Liver (tissue), 9 donors: ENCODE measurements around the gene KLF1. TPM values are rescaled to one million over a fixed set of nuclear protein-coding genes. Genes with fewer than 3 reads are reported as not detected.
A peak's percentile ranks its signal among the peaks of the same experiment; 100 is the strongest.

Source experiments
- DNase-seq: peaks from one replicate; pipeline ENCODE4 v3.0.0-alpha.2; 2017; ENCODE audit warnings: low spot score
- H3K27ac ChIP-seq, 2 donors: one replicate each; pipeline ENCODE4 v1.7.0; 2013; ENCODE audit warnings: inconsistent platforms in 2 of 2, low read length in 2 of 2, control low read depth in 1 of 2, low read depth in 1 of 2, mild to moderate bottlenecking in 1 of 2
- H3K27me3 ChIP-seq, 4 donors: one replicate each; pipeline versions ENCODE4 v1.6.1 to v1.7.0; 2013; ENCODE audit warnings: low read length in 3 of 4, inconsistent platforms in 1 of 4, mild to moderate bottlenecking in 1 of 4, moderate library complexity in 1 of 4; ENCODE audit not compliant: control insufficient read depth in 4 of 4, insufficient read depth in 4 of 4
- H3K36me3 ChIP-seq, 4 donors: one replicate each; pipeline versions ENCODE4 v1.6.1 to v1.7.0; 2013; ENCODE audit warnings: low read length in 3 of 4, mild to moderate bottlenecking in 3 of 4, low read depth in 1 of 4, moderate library complexity in 1 of 4; ENCODE audit not compliant: control insufficient read depth in 4 of 4, insufficient read depth in 3 of 4
- H3K4me1 ChIP-seq, 4 donors: one replicate each; pipeline versions ENCODE4 v1.6.1 to v1.7.0; 2013; ENCODE audit warnings: low read length in 3 of 4, mild to moderate bottlenecking in 3 of 4, moderate library complexity in 1 of 4; ENCODE audit not compliant: control insufficient read depth in 4 of 4, insufficient read depth in 4 of 4
- H3K4me3 ChIP-seq, 3 donors: one replicate each; pipeline versions ENCODE4 v1.6.1 to v1.7.0; 2013; ENCODE audit warnings: low read length in 3 of 3, control low read depth in 1 of 3, low read depth in 1 of 3, mild to moderate bottlenecking in 1 of 3
- H3K9ac ChIP-seq, 2 donors: one replicate each; pipeline ENCODE4 v1.7.0; 2013; ENCODE audit warnings: low read length in 2 of 2, mild to moderate bottlenecking in 2 of 2, moderate library complexity in 2 of 2, control low read depth in 1 of 2, low read depth in 1 of 2
- H3K9me3 ChIP-seq, 4 donors: one replicate each; pipeline versions ENCODE4 v1.6.1 to v1.7.0; 2013; ENCODE audit warnings: low read length in 3 of 4; ENCODE audit not compliant: control insufficient read depth in 4 of 4
- EGR1 ChIP-seq, 2 donors: IDR thresholded peaks; 2 replicates each; pipeline ENCODE4 v1.6.1; 2016 to 2018; ENCODE audit warnings: antibody characterized with exemption in 2 of 2, low read depth in 2 of 2
- FOXA1 ChIP-seq: IDR thresholded peaks from 2 replicates; pipeline ENCODE4 v1.6.1; 2016; ENCODE audit warnings: antibody characterized with exemption
- FOXA2 ChIP-seq: IDR thresholded peaks from 2 replicates; pipeline ENCODE4 v1.6.1; 2016; ENCODE audit warnings: antibody characterized with exemption
- GABPA ChIP-seq, 2 donors: IDR thresholded peaks in 1 of 2; conservative IDR thresholded peaks in 1 of 2; 2 replicates each; pipeline ENCODE4 v1.6.1; 2016; ENCODE audit warnings: antibody characterized with exemption in 2 of 2, mild to moderate bottlenecking in 1 of 2, moderate library complexity in 1 of 2
- HNF4A ChIP-seq, 2 donors: conservative IDR thresholded peaks; 2 replicates each; pipeline ENCODE4 v1.6.1; 2016; ENCODE audit warnings: antibody characterized with exemption in 2 of 2, mild to moderate bottlenecking in 2 of 2
- HNF4G ChIP-seq: IDR thresholded peaks from 2 replicates; pipeline ENCODE4 v1.6.1; 2016; ENCODE audit warnings: antibody characterized with exemption
- JUND ChIP-seq, 2 donors: IDR thresholded peaks; 2 replicates each; pipeline ENCODE4 v1.6.1; 2016; ENCODE audit warnings: antibody characterized with exemption in 2 of 2
- NR2F2 ChIP-seq: IDR thresholded peaks from 2 replicates; pipeline ENCODE4 v1.6.1; 2016; ENCODE audit warnings: antibody characterized with exemption
- RAD21 ChIP-seq, 2 donors: IDR thresholded peaks; 2 replicates each; pipeline ENCODE4 v1.6.1; 2016; ENCODE audit warnings: antibody characterized with exemption in 2 of 2, mild to moderate bottlenecking in 2 of 2
- RXRA ChIP-seq, 2 donors: IDR thresholded peaks; 2 replicates each; pipeline ENCODE4 v1.6.1; 2017 to 2018; ENCODE audit warnings: antibody characterized with exemption in 2 of 2, mild to moderate bottlenecking in 1 of 2
- SP1 ChIP-seq: IDR thresholded peaks from 2 replicates; pipeline ENCODE4 v1.6.1; 2018; ENCODE audit warnings: antibody characterized with exemption, mild to moderate bottlenecking
- TAF1 ChIP-seq: conservative IDR thresholded peaks from 2 replicates; pipeline ENCODE4 v1.6.1; 2016; ENCODE audit warnings: antibody characterized with exemption, mild to moderate bottlenecking
- WGBS: extraction: QIAGEN DNeasy Blood & Tissue Kit; methylation state at CpG from one replicate; pipeline ENCODE4 v1.1.7; 2013; 5-methylcytosine and 5-hydroxymethylcytosine counted together
- polyA plus RNA-seq, 2 donors: library from polyadenylated mRNA; stranded (reverse) in 1 of 2; unstranded in 1 of 2; fragments of 200-250 nt in 1 of 2; fragments of >200 nt in 1 of 2; fragmentation: Nextera tagmentation in 1 of 2; extraction: Ambion mirVana in 1 of 2; gene quantifications; one replicate each; pipeline versions ENCODE4 v1.2.1 to v1.2.3, GENCODE V29; 2013 to 2015
- total RNA-seq, 2 donors: library from RNA; depleted of rRNA; stranded (reverse); fragments of >200 nt; gene quantifications; one replicate each; pipeline ENCODE4 v1.2.3, GENCODE V29; 2014
- TF ChIP-seq, protein P1 (sequence below): IDR thresholded peaks from 2 replicates; pipeline ENCODE4 v1.6.1; 2016; ENCODE audit warnings: antibody characterized with exemption
- TF ChIP-seq, protein P2 (sequence below): IDR thresholded peaks from 2 replicates; pipeline ENCODE4 v1.6.1; 2016; ENCODE audit warnings: antibody characterized with exemption, mild to moderate bottlenecking
- TF ChIP-seq, protein P3 (sequence below): IDR thresholded peaks from 2 replicates; pipeline ENCODE4 v1.6.1; 2016; ENCODE audit warnings: antibody characterized with exemption
- TF ChIP-seq, protein P4 (sequence below): IDR thresholded peaks from 2 replicates; pipeline ENCODE4 v1.6.1; 2016; ENCODE audit warnings: antibody characterized with exemption
- TF ChIP-seq, protein P5 (sequence below): fragments of 150-350 bp; IDR thresholded peaks from 2 replicates; pipeline ENCODE4 v1.5.1; 2017; ENCODE audit warnings: improper control_type of control experiment, low read depth, low read length; ENCODE audit not compliant: missing input control
- donor health status: healthy.
- donor health status: healthy.
- donor health status: healthy.
- donor health status: healthy.
- donor health status: healthy.

Gene KLF1
- total and polyA plus RNA-seq, 4 donors, result 234 TPM; not detected in 3

DNA sequence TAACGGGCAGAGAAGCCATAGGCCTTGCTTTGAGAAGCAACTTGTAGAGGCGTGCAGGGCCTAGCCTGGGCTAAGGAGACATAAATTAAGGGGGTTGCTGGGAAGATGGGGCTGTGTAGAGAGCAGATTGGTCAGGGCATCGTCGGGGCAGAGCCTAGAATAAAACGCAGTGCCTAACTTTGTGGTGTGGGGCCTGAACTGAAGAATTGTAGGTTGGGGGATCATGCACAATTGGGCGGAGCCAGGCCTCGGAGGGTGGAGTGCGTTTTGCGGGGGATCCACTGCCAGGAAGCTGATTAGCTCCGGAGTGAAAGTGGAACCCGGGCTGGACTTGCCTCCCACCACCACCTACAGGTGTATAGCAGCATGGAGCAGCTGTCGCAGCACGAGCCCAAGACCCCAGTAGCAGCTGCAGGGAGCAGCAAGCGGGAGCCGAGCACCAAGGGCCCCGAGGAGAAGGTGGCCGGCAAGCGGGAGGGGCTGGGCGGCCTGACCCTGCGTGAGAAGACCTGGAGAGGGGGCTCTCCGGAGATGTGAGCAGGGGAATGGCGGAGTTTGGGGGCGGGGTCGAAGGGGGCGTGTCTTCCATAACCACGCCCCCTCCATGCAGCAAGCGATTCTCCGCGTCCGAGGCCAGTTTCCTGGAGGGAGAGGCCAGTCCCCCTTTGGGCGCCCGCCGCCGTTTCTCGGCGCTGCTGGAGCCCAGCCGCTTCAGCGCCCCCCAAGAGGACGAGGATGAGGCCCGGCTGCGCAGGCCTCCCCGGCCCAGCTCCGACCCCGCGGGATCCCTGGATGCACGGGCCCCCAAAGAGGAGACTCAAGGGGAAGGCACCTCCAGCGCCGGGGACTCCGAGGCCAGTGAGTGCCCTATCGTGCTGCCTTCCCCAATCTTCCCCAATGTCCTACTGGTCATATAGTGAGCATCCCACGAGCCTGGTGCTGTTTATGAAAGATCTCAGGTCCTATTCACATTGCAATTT lies 19.6 kb downstream of the KLF1 start:
- H3K27ac ChIP-seq, result no peak overlapping the region
- H3K4me1 ChIP-seq, result peaks cover 0 to 8% (median 5%) of the 10 kb centered on the region in 4 donors
- peak overlapping the region in 1 of 3 donors; percentile 27 for H3K4me3 ChIP-seq
- no peak overlapping the region for H3K9ac ChIP-seq
- no peaks in the 10 kb centered on the region for H3K36me3 ChIP-seq
- TF ChIP-seq, protein P1, sequence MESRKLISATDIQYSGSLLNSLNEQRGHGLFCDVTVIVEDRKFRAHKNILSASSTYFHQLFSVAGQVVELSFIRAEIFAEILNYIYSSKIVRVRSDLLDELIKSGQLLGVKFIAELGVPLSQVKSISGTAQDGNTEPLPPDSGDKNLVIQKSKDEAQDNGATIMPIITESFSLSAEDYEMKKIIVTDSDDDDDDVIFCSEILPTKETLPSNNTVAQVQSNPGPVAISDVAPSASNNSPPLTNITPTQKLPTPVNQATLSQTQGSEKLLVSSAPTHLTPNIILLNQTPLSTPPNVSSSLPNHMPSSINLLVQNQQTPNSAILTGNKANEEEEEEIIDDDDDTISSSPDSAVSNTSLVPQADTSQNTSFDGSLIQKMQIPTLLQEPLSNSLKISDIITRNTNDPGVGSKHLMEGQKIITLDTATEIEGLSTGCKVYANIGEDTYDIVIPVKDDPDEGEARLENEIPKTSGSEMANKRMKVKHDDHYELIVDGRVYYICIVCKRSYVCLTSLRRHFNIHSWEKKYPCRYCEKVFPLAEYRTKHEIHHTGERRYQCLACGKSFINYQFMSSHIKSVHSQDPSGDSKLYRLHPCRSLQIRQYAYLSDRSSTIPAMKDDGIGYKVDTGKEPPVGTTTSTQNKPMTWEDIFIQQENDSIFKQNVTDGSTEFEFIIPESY, result no peak
- TF ChIP-seq SP1 (no peak), HNF4A (conservative IDR thresholded peaks at IDR 0.05) (no peak), FOXA2 (no peak), RXRA (IDR thresholded peaks at IDR 0.05) (no peak), JUND (IDR thresholded peaks at IDR 0.05) (no peak), NR2F2 (no peak), HNF4G (no peak)
- TF ChIP-seq, protein P2, sequence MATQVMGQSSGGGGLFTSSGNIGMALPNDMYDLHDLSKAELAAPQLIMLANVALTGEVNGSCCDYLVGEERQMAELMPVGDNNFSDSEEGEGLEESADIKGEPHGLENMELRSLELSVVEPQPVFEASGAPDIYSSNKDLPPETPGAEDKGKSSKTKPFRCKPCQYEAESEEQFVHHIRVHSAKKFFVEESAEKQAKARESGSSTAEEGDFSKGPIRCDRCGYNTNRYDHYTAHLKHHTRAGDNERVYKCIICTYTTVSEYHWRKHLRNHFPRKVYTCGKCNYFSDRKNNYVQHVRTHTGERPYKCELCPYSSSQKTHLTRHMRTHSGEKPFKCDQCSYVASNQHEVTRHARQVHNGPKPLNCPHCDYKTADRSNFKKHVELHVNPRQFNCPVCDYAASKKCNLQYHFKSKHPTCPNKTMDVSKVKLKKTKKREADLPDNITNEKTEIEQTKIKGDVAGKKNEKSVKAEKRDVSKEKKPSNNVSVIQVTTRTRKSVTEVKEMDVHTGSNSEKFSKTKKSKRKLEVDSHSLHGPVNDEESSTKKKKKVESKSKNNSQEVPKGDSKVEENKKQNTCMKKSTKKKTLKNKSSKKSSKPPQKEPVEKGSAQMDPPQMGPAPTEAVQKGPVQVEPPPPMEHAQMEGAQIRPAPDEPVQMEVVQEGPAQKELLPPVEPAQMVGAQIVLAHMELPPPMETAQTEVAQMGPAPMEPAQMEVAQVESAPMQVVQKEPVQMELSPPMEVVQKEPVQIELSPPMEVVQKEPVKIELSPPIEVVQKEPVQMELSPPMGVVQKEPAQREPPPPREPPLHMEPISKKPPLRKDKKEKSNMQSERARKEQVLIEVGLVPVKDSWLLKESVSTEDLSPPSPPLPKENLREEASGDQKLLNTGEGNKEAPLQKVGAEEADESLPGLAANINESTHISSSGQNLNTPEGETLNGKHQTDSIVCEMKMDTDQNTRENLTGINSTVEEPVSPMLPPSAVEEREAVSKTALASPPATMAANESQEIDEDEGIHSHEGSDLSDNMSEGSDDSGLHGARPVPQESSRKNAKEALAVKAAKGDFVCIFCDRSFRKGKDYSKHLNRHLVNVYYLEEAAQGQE, result no peak
- TF ChIP-seq, protein P3, sequence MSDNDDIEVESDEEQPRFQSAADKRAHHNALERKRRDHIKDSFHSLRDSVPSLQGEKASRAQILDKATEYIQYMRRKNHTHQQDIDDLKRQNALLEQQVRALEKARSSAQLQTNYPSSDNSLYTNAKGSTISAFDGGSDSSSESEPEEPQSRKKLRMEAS, result no peak
- H3K27me3 ChIP-seq, result no peaks in the 10 kb centered on the region
- DNase-seq, result peak; percentile 78
- 23% methylated on average over 51 of the region's 51 CpGs for WGBS
- no peaks in the 10 kb centered on the region for H3K9me3 ChIP-seq

DNA sequence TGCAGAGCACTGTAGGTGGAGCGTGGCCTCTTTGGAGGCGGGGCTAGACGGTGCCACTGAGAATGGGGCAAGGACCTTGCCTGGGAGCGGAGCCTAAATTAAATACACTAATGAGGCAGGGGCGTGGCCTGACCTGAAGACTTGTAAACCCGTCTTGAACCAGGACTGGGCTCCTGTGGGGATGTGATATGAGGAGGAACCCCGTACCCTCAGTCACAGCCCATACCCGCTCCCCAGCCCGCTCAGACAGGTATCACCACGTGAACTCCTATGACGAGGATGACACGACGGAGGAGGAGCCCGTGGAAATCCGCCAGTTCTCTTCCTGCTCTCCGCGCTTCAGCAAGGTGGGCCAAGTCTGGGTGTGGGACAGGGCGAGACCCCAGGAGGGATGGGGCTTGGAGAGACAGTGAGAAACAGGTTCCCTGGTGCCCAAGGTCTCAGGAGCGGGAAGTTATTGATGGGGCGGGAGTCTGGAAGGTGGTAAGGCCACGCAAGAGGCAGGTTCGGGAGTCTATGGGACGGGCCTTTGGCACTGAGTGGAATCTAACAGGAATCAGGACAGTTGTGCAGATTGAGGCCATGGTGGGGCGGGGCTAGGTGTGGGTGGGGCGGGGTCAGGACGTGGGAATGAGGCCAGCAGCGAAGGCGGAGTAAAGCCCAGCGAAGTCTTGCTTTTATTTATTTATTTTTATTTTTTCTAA lies 20.4 kb downstream of the KLF1 start:
- Histone ChIP-seq H3K9ac (no peak overlapping the region), H3K4me1 (peaks cover 0 to 8% (median 5%) of the 10 kb centered on the region in 4 donors), H3K27me3 (no peaks in the 10 kb centered on the region), H3K4me3 (no peak overlapping the region), H3K36me3 (no peaks in the 10 kb centered on the region), H3K9me3 (no peaks in the 10 kb centered on the region), H3K27ac (no peak overlapping the region)
- peak; percentile 36 for DNase-seq
- WGBS, result 88% methylated on average over 29 of the region's 29 CpGs
- TF ChIP-seq, protein P2, result no peak
- TF ChIP-seq HNF4G (no peak), GABPA (IDR thresholded peaks at IDR 0.05 in 1 of 2, conservative IDR thresholded peaks at IDR 0.05 in 1 of 2) (no peak), EGR1 (IDR thresholded peaks at IDR 0.05; ENCODE audit: low read depth in 2 of 2) (no peak), JUND (IDR thresholded peaks at IDR 0.05) (no peak), FOXA1 (no peak), TAF1 (no peak), RXRA (IDR thresholded peaks at IDR 0.05) (no peak), RAD21 (IDR thresholded peaks at IDR 0.05) (no peak), HNF4A (conservative IDR thresholded peaks at IDR 0.05) (no peak), SP1 (no peak)
- TF ChIP-seq, protein P4, sequence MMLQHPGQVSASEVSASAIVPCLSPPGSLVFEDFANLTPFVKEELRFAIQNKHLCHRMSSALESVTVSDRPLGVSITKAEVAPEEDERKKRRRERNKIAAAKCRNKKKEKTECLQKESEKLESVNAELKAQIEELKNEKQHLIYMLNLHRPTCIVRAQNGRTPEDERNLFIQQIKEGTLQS, result no peak
- TF ChIP-seq, protein P5, sequence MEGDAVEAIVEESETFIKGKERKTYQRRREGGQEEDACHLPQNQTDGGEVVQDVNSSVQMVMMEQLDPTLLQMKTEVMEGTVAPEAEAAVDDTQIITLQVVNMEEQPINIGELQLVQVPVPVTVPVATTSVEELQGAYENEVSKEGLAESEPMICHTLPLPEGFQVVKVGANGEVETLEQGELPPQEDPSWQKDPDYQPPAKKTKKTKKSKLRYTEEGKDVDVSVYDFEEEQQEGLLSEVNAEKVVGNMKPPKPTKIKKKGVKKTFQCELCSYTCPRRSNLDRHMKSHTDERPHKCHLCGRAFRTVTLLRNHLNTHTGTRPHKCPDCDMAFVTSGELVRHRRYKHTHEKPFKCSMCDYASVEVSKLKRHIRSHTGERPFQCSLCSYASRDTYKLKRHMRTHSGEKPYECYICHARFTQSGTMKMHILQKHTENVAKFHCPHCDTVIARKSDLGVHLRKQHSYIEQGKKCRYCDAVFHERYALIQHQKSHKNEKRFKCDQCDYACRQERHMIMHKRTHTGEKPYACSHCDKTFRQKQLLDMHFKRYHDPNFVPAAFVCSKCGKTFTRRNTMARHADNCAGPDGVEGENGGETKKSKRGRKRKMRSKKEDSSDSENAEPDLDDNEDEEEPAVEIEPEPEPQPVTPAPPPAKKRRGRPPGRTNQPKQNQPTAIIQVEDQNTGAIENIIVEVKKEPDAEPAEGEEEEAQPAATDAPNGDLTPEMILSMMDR, result no peak
